ENCODE data around the gene PPIE. TPM values are rescaled to one million over a fixed set of nuclear protein-coding genes. Genes with fewer than 3 reads are reported as not detected.

The PPIE gene
- total and polyA plus RNA-seq, 2 of the 8 experiments (the other 6 are each of a cell fraction or from before 2014, with no cell fraction given) = 38.9 to 56.1 TPM

- Histone ChIP-seq H2BK5ac (ENCODE audit: low read depth, low read length) (no peak overlapping the region), H3K4me3 (ENCODE audit: extremely low read depth in 1 of 4, insufficient read depth in 2 of 4, low read depth in 3 of 4, low read length in 4 of 4) (no peak overlapping the region), H3K4me1 (replicated peaks in 1 of 4; ENCODE audit: control insufficient read depth in 3 of 4, insufficient read depth in 4 of 4, low read length in 3 of 4) (no peaks in the 10 kb centered on the region), H3K27me3 (replicated peaks in 1 of 4; ENCODE audit: control insufficient read depth in 3 of 4, extremely low read depth in 1 of 4, insufficient read depth in 3 of 4, low read length in 3 of 4) (no peaks in the 10 kb centered on the region), H2AFZ (ENCODE audit: low read length) (no peak overlapping the region), H2BK20ac (ENCODE audit: low read length) (no peak overlapping the region), H3K56ac (replicated peaks; ENCODE audit: insufficient read length, low read depth, low read length) (no peak overlapping the region), H3K23me2 (ENCODE audit: low read depth, low read length) (no peaks in the 10 kb centered on the region), H3K23ac (ENCODE audit: insufficient read length) (no peak overlapping the region), H3K9ac (replicated peaks in 1 of 4; ENCODE audit: extremely low read depth in 1 of 4, low read depth in 3 of 4, low read length in 3 of 4) (no peak overlapping the region), H3K79me2 (ENCODE audit: control insufficient read depth in 1 of 2, insufficient read depth in 2 of 2, low read length in 2 of 2) (no peaks in the 10 kb centered on the region), H3K36me3 (ENCODE audit: control insufficient read depth in 2 of 4, insufficient read depth in 4 of 4, low read length in 3 of 4) (peaks cover 0 to 2% (median under 1%) of the 10 kb centered on the region in 4 experiments; a peak in 2 of 8 replicates), H3K18ac (ENCODE audit: extremely low read depth, low read length) (no peak overlapping the region), H4K5ac (ENCODE audit: insufficient read length, low read depth, low read length) (no peak overlapping the region), H3K4me2 (ENCODE audit: insufficient read depth in 1 of 2, low read depth in 2 of 2, low read length in 2 of 2) (no peak overlapping the region), H4K20me1 (replicated peaks in 1 of 2; ENCODE audit: control insufficient read depth in 1 of 2, insufficient read depth in 2 of 2, low read length in 2 of 2) (no peaks in the 10 kb centered on the region), H4K91ac (replicated peaks; ENCODE audit: insufficient read length, low read length) (no peak overlapping the region), H3K27ac (ENCODE audit: low read depth, low read length) (no peak overlapping the region), H3K4ac (replicated peaks; ENCODE audit: insufficient read length, low read depth, low read length) (no peak overlapping the region), H3K14ac (ENCODE audit: insufficient read length) (no peak overlapping the region), H2AK5ac (ENCODE audit: low read depth, low read length) (no peak overlapping the region), H2BK12ac (ENCODE audit: low read depth, low read length) (no peak overlapping the region), H3K79me1 (ENCODE audit: low read depth, low read length) (no peaks in the 10 kb centered on the region), H3K9me3 (ENCODE audit: insufficient read depth in 2 of 2, low read depth in 1 of 2, low read length in 1 of 2) (peaks cover 5 to 12% of the 10 kb centered on the region in 2 experiments; a peak in 1 of 4 replicates), H2BK15ac (ENCODE audit: low read length) (no peak overlapping the region), H4K8ac (ENCODE audit: extremely low read depth, insufficient read depth, low read length) (no peak overlapping the region; the same call in 1 of the 2 replicates), H2BK120ac (replicated peaks; ENCODE audit: low read depth, low read length) (no peak overlapping the region)
- ChIA-PET CTCF (ENCODE audit: partially characterized antibody) (no interaction called here), POLR2A (ENCODE audit: partially characterized antibody) (no interaction called here)
- 90% methylated on average over 30 of the region's 30 CpGs; no CpG with 5 or more reads in 1 of the 2 experiments for WGBS, 2 experiments (ENCODE audit: extremely low coverage in 1 of 2, insufficient coverage in 1 of 2, insufficient read length in 1 of 2, insufficient replicate concordance in 2 of 2, low coverage in 1 of 2, low lambda C conversion rate in 2 of 2, missing lambda C conversion rate in 1 of 2)
- no peak for FAIRE-seq
- DNase-seq (ENCODE audit: low read depth in 1 of 2, low spot score in 2 of 2) = no peak
- no peak for TF ChIP-seq HDAC2 (IDR thresholded peaks at IDR 0.05; ENCODE audit: borderline replicate concordance in 1 of 2, low read depth in 2 of 2, low read length in 2 of 2)
These were observed 24.2 kb downstream of the PPIE start for GRCh38 chr1:39762550-39763540.
